H1 (cell line): ENCODE results near the gene NTN4.

Experiments
- BRCA1 ChIP-seq: IDR thresholded peaks from 2 replicates; pipeline ENCODE4 v1.6.1; 2012; ENCODE audit warnings: low read depth, low read length, improper control_type of control experiment
- CHD1 ChIP-seq: IDR thresholded peaks from 2 replicates; pipeline ENCODE4 v1.6.1; 2012; ENCODE audit warnings: low read depth, low read length, improper control_type of control experiment
- CHD2 ChIP-seq: IDR thresholded peaks from 2 replicates; pipeline ENCODE4 v1.6.1; 2012; ENCODE audit warnings: low read length, improper control_type of control experiment
- CTCF ChIP-seq, 3 experiments: IDR thresholded peaks; 1 replicate in 2 of 3; 2 replicates in 1 of 3; pipeline versions ENCODE4 v1.5.1 to v1.6.1; 2011; ENCODE audit warnings: low read length in 3 of 3, mild to moderate bottlenecking in 3 of 3, inconsistent platforms in 2 of 3, low read depth in 1 of 3, moderate library complexity in 1 of 3; ENCODE audit not compliant: insufficient read depth in 1 of 3; ENCODE audit errors: control extremely low read depth in 1 of 3
- EP300 ChIP-seq, 2 experiments: IDR thresholded peaks; 1 replicate in 1 of 2; 2 replicates in 1 of 2; pipeline ENCODE4 v1.6.1; 2011 to 2012; ENCODE audit warnings: low read depth in 2 of 2, low read length in 2 of 2, mild to moderate bottlenecking in 2 of 2, borderline replicate concordance in 1 of 2, inconsistent platforms in 1 of 2, moderate library complexity in 1 of 2
- HDAC2 ChIP-seq, 2 experiments: fragments of 300-600 bp in 1 of 2; sonication (generic) in 1 of 2; IDR thresholded peaks; 2 replicates each; pipeline ENCODE4 v1.6.1; 2011 to 2012; ENCODE audit warnings: low read depth in 2 of 2, low read length in 2 of 2, mild to moderate bottlenecking in 2 of 2, moderate library complexity in 2 of 2, borderline replicate concordance in 1 of 2, inconsistent platforms in 1 of 2
- POLR2A ChIP-seq, 2 experiments: IDR thresholded peaks; 1 replicate in 1 of 2; 2 replicates in 1 of 2; pipeline ENCODE4 v1.6.1; 2011; ENCODE audit warnings: low read depth in 2 of 2, low read length in 2 of 2, mild to moderate bottlenecking in 2 of 2; ENCODE audit errors: control extremely low read depth in 1 of 2
- POLR2AphosphoS5 ChIP-seq: IDR thresholded peaks from 2 replicates; pipeline ENCODE4 v1.6.1; 2011; ENCODE audit warnings: low read depth, low read length
- RFX5 ChIP-seq: IDR thresholded peaks from 2 replicates; pipeline ENCODE4 v1.6.1; 2011; ENCODE audit warnings: low read depth, low read length, improper control_type of control experiment, borderline replicate concordance
- SUZ12 ChIP-seq: fragments of 200-600 bp; sonication (generic); IDR thresholded peaks from 2 replicates; pipeline ENCODE4 v1.6.1; 2012; ENCODE audit warnings: mild to moderate bottlenecking, inconsistent platforms, low read length, moderate library complexity, mixed read lengths
- TEAD4 ChIP-seq: IDR thresholded peaks from 2 replicates; pipeline ENCODE4 v1.6.1; 2012; ENCODE audit warnings: low read depth, low read length, inconsistent platforms, mixed read lengths
- TF ChIP-seq, protein P1 (sequence below): fragments of 300-600 bp; sonication (generic); IDR thresholded peaks from 2 replicates; pipeline ENCODE4 v1.7.1; 2012; ENCODE audit warnings: low read length, moderate library complexity, mild to moderate bottlenecking, inconsistent platforms; ENCODE audit not compliant: insufficient replicate concordance

DNA sequence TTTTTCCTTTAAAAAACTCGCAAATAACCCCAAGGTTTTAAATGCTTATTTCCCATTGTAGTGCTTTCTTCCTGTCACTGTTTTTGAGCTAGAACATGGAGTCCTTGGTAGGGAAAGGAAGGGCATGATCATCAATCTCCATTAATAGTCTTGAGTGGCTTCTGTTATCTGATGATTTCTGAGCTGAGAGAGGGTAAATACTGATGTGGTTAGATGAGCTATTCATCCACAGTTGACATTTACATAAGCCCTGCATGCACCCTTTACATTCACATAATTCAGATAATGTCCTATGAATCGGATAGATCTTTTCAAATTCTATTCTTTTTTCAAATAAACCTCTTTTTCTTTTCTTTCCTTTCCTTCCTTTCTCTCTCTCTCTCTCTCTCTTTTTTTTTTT is 81.4 kb downstream of the NTN4 start:
- TF ChIP-seq CTCF (IDR thresholded peaks at IDR 0.05; ENCODE audit: control extremely low read depth in 1 of 3, insufficient read depth in 1 of 3, low read depth in 1 of 3, low read length in 3 of 3), result no peak
- no peak for TF ChIP-seq SUZ12
- TF ChIP-seq RFX5, result no peak
- no peak for TF ChIP-seq POLR2AphosphoS5
- TF ChIP-seq CHD1, result no peak
- TF ChIP-seq, protein P1, sequence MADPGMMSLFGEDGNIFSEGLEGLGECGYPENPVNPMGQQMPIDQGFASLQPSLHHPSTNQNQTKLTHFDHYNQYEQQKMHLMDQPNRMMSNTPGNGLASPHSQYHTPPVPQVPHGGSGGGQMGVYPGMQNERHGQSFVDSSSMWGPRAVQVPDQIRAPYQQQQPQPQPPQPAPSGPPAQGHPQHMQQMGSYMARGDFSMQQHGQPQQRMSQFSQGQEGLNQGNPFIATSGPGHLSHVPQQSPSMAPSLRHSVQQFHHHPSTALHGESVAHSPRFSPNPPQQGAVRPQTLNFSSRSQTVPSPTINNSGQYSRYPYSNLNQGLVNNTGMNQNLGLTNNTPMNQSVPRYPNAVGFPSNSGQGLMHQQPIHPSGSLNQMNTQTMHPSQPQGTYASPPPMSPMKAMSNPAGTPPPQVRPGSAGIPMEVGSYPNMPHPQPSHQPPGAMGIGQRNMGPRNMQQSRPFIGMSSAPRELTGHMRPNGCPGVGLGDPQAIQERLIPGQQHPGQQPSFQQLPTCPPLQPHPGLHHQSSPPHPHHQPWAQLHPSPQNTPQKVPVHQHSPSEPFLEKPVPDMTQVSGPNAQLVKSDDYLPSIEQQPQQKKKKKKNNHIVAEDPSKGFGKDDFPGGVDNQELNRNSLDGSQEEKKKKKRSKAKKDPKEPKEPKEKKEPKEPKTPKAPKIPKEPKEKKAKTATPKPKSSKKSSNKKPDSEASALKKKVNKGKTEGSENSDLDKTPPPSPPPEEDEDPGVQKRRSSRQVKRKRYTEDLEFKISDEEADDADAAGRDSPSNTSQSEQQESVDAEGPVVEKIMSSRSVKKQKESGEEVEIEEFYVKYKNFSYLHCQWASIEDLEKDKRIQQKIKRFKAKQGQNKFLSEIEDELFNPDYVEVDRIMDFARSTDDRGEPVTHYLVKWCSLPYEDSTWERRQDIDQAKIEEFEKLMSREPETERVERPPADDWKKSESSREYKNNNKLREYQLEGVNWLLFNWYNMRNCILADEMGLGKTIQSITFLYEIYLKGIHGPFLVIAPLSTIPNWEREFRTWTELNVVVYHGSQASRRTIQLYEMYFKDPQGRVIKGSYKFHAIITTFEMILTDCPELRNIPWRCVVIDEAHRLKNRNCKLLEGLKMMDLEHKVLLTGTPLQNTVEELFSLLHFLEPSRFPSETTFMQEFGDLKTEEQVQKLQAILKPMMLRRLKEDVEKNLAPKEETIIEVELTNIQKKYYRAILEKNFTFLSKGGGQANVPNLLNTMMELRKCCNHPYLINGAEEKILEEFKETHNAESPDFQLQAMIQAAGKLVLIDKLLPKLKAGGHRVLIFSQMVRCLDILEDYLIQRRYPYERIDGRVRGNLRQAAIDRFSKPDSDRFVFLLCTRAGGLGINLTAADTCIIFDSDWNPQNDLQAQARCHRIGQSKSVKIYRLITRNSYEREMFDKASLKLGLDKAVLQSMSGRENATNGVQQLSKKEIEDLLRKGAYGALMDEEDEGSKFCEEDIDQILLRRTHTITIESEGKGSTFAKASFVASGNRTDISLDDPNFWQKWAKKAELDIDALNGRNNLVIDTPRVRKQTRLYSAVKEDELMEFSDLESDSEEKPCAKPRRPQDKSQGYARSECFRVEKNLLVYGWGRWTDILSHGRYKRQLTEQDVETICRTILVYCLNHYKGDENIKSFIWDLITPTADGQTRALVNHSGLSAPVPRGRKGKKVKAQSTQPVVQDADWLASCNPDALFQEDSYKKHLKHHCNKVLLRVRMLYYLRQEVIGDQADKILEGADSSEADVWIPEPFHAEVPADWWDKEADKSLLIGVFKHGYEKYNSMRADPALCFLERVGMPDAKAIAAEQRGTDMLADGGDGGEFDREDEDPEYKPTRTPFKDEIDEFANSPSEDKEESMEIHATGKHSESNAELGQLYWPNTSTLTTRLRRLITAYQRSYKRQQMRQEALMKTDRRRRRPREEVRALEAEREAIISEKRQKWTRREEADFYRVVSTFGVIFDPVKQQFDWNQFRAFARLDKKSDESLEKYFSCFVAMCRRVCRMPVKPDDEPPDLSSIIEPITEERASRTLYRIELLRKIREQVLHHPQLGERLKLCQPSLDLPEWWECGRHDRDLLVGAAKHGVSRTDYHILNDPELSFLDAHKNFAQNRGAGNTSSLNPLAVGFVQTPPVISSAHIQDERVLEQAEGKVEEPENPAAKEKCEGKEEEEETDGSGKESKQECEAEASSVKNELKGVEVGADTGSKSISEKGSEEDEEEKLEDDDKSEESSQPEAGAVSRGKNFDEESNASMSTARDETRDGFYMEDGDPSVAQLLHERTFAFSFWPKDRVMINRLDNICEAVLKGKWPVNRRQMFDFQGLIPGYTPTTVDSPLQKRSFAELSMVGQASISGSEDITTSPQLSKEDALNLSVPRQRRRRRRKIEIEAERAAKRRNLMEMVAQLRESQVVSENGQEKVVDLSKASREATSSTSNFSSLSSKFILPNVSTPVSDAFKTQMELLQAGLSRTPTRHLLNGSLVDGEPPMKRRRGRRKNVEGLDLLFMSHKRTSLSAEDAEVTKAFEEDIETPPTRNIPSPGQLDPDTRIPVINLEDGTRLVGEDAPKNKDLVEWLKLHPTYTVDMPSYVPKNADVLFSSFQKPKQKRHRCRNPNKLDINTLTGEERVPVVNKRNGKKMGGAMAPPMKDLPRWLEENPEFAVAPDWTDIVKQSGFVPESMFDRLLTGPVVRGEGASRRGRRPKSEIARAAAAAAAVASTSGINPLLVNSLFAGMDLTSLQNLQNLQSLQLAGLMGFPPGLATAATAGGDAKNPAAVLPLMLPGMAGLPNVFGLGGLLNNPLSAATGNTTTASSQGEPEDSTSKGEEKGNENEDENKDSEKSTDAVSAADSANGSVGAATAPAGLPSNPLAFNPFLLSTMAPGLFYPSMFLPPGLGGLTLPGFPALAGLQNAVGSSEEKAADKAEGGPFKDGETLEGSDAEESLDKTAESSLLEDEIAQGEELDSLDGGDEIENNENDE, result no peak
- no peak for TF ChIP-seq HDAC2 (IDR thresholded peaks at IDR 0.05; ENCODE audit: borderline replicate concordance in 1 of 2, low read depth in 2 of 2, low read length in 2 of 2)
- TF ChIP-seq TEAD4, result no peak
- TF ChIP-seq EP300 (IDR thresholded peaks at IDR 0.05; ENCODE audit: borderline replicate concordance in 1 of 2, low read depth in 2 of 2, low read length in 2 of 2), result no peak
- TF ChIP-seq POLR2A (IDR thresholded peaks at IDR 0.05; ENCODE audit: control extremely low read depth in 1 of 2, low read depth in 2 of 2, low read length in 2 of 2), result no peak
- TF ChIP-seq BRCA1, result no peak
- no peak for TF ChIP-seq CHD2
